Subcutaneous abdominal adipose tissue (tissue), 5 donors: ENCODE measurements around the gene ELMOD1.
"Not testable (repeated sequence)": the region's sequence is repeated elsewhere in the genome, so short reads cannot be mapped to it uniquely, and the experiment has no call there.

Experiments
- H3K27ac ChIP-seq: one replicate; pipeline ENCODE4 v1.7.0; 2013; ENCODE audit warnings: low read depth, mild to moderate bottlenecking, inconsistent platforms, low read length, moderate library complexity
- H3K27me3 ChIP-seq, 5 donors: one replicate each; pipeline ENCODE4 v1.7.0; 2013; ENCODE audit warnings: low read length in 5 of 5, inconsistent platforms in 1 of 5; ENCODE audit not compliant: control insufficient read depth in 5 of 5, insufficient read depth in 4 of 5
- H3K36me3 ChIP-seq, 5 donors: one replicate each; pipeline ENCODE4 v1.7.0; 2013; ENCODE audit warnings: low read length in 5 of 5; ENCODE audit not compliant: control insufficient read depth in 5 of 5, insufficient read depth in 5 of 5
- H3K4me1 ChIP-seq, 5 donors: one replicate each; pipeline ENCODE4 v1.7.0; 2013; ENCODE audit warnings: low read length in 5 of 5, mild to moderate bottlenecking in 3 of 5, moderate library complexity in 1 of 5; ENCODE audit not compliant: control insufficient read depth in 5 of 5, insufficient read depth in 5 of 5
- H3K4me3 ChIP-seq, 5 donors: one replicate each; pipeline ENCODE4 v1.7.0; 2013; ENCODE audit warnings: low read length in 5 of 5, low read depth in 1 of 5
- H3K9ac ChIP-seq, 5 donors: one replicate each; pipeline ENCODE4 v1.7.0; 2013; ENCODE audit warnings: low read length in 5 of 5, mild to moderate bottlenecking in 4 of 5, moderate library complexity in 3 of 5
- H3K9me3 ChIP-seq, 5 donors: one replicate each; pipeline ENCODE4 v1.7.0; 2013; ENCODE audit warnings: low read length in 5 of 5; ENCODE audit not compliant: control insufficient read depth in 5 of 5
- donor health status: healthy.
- donor health status: healthy.
- donor health status: healthy.
- donor health status: healthy.
- donor health status: healthy.

The ELMOD1 gene

DNA sequence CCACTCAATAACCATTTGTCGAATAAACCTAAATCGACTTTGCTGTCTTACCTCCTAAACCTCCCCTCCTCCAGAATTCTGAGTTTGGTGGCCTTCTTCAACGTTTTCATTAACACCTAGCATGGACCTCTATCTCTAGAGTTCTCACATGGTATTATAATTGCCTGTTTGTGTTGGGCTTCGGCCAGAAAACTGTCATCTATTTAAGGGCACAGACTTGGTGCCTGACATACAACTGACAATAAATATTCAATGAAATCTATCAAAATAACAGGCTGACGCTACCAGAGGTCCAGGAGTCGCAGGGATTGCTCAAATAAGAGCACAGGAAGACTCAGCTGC, 26.1 kb upstream of the ELMOD1 start:
- peaks cover 0 to 5% (median 0%) of the 10 kb centered on the region in 5 donors for H3K36me3 ChIP-seq
- H3K9ac ChIP-seq = peak overlapping the region; percentile 68 to 92 (median 74)
- peaks cover 3 to 22% (median 19%) of the 10 kb centered on the region in 5 donors for H3K4me1 ChIP-seq
- H3K27me3 ChIP-seq = peaks cover 0 to 4% (median 0%) of the 10 kb centered on the region in 5 donors
- H3K9me3 ChIP-seq = no peaks in the 10 kb centered on the region
- peak overlapping the region; percentile 87 to 100 (median 98) for H3K4me3 ChIP-seq
- peak overlapping the region; percentile 70 for H3K27ac ChIP-seq

DNA sequence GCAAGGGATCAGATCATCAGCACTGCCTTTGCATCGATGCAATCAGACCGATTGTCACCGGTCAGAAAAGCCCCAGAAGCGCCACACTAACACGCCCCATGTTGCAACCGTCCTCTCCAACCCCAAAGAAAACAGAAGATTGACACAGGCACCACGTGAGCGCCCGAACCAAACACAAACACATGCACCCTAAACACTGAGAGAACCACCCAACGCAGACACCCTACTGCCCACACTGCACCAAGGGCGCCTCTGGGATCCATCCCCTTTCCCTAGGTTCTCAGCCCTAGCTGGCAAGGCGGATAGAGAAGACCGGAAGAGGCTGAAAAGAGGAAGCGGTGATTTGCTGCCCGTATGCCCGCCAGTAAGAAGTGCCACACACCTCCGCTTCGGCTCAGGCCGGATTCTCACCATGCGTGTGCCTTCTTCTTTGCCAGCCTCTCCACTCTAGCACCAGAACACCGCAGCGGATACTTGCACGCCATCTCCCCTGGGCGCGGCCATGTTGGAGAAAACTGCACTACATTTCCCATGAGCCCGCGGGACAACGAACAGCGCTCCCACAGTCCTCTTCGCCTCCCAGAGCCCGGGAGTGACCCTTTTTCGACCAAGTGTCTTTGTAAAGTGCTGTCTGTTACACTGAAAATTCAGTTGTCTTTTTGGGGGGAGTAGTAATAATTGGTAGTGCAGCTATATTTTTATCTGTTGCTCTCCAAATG, 25.6 kb upstream of the ELMOD1 start, which contains the start of gene ALKBH8:
TSS of gene ALKBH8 (minus strand) at position 517 of the 719 bp plus-strand sequence. CDS start 4,842 bp downstream, outside the sequence.
- peak within 1 kb of the TSS; percentile 70 for H3K27ac ChIP-seq

DNA sequence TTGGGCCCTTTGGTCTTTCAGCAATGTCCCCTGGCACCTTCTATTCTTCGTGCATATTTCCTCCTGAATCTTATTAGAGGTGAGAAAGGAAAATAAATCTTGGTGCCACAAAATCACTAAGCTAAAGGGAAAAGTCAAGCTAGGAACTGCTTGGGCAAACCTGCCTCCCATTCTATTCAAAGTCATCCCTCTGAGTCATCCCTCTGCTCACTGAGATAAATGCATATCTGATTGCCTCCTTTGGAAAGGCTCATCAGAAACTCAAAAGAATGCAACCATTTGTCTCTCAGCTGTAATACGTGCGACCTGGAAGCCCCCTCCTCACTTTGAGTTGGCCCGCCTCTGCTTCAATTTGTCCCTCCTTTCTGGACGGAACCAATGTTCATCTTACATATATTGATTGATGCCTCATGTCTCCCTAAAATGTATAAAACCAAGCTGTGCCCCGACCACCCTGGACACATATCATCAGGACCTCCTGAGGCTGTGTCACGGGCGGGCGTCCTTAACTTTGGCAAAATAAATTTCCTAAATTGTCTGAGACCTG, 24.9 kb upstream of the ELMOD1 start:
- H3K36me3 ChIP-seq, H3K9me3 ChIP-seq, H3K27me3 ChIP-seq: not testable (repeated sequence)
- peaks cover 3 to 22% (median 19%) of the 10 kb centered on the region in 5 donors for H3K4me1 ChIP-seq
- H3K27ac ChIP-seq = peak overlapping the region; percentile 70
- peak overlapping the region; percentile 68 to 92 (median 74) for H3K9ac ChIP-seq
- peak overlapping the region; percentile 87 to 100 (median 98) for H3K4me3 ChIP-seq

More for the DNA sequence above, 25.6 kb upstream of the ELMOD1 start, which contains the start of gene ALKBH8:
- H3K9ac ChIP-seq = peak within 1 kb of the TSS; percentile 68 to 92 (median 74)
- H3K9me3 ChIP-seq = no peaks in the 10 kb centered on the region
- peaks cover 3 to 22% (median 19%) of the 10 kb centered on the region in 5 donors for H3K4me1 ChIP-seq
- peaks cover 0 to 6% (median 0%) of the 10 kb centered on the region in 5 donors for H3K27me3 ChIP-seq
- peak within 1 kb of the TSS; percentile 87 to 100 (median 98) for H3K4me3 ChIP-seq
- no peaks in the 10 kb centered on the region for H3K36me3 ChIP-seq

DNA sequence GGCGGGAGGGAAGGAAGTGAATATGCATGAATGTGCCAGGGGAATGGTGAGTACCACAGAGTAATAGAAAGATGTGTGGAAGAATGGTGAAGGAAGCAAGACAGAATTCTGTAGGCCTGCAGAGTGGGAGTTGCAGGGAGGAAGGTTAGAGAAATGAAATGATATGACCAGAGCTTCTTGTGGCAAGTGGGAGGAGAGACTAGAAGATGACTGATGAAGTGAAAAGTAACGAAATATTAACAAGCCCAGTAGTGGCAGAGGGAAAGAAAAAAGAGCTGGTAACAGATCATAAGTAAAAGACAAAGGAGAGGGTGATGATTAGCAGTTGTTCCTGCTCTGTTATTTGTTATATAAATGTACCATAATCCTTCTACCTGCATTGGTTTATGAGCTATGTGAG, 24.4 kb upstream of the ELMOD1 start:
- H3K9ac ChIP-seq = no peak overlapping the region
- peaks cover 0 to 10% (median 0%) of the 10 kb centered on the region in 5 donors for H3K27me3 ChIP-seq
- peaks cover 3 to 22% (median 19%) of the 10 kb centered on the region in 5 donors for H3K4me1 ChIP-seq
- no peak overlapping the region for H3K27ac ChIP-seq
- no peaks in the 10 kb centered on the region for H3K36me3 ChIP-seq
- no peaks in the 10 kb centered on the region for H3K9me3 ChIP-seq
- no peak overlapping the region for H3K4me3 ChIP-seq

DNA sequence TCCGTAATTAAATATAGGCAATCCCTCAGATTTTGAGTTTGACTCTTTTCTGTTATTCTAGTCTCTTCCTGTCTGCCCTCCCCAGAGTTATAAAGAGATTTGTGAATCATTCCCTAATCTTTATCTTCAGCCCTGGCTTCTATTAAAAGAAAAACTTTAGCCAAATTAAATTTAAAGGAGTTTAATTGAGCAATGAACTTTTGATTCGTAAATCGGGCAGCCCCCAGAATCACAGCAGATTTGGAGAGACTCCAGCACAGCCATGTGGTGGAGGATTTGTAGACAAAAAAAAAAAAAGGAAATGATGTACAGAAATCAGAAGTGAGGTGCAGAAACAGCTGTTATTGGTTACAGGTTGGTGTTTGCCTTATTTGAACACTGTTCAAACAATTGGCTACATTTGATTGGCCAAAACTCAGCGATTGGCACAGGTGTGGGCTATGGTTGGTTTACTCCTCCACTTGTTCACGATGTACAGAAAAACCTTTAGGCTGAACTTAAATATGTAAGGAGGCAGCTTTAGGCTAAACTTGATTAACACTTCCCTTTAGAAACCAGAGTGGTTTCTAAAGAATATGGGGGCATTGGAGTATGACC, 23.1 kb upstream of the ELMOD1 start:
- no peak overlapping the region for H3K4me3 ChIP-seq
- H3K27ac ChIP-seq = no peak overlapping the region
- H3K36me3 ChIP-seq = no peaks in the 10 kb centered on the region
- peaks cover 0 to 11% (median 0%) of the 10 kb centered on the region in 5 donors for H3K27me3 ChIP-seq
- H3K9me3 ChIP-seq = no peaks in the 10 kb centered on the region
- no peak overlapping the region for H3K9ac ChIP-seq
- H3K4me1 ChIP-seq = peaks cover 3 to 22% (median 19%) of the 10 kb centered on the region in 5 donors

DNA sequence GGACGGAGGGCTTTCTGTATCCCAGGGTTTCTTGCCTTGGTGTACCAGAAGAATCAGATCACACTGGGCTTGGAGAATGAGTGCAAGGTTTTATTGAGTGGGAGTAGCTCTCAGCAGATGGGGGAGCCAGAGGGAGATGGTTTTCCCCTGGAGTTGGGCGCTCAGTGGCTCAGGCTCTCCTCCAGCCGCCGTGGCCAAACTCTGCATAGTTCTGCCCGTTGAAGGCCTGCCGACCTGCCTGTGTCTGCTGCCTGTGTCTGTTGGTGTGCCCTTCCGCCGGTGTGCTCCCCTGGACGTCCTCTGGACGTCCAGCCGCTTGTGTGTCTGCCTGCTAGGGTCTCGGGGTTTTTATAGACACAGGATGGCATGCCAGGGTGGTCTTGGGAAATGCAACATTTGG, 20.9 kb upstream of the ELMOD1 start:
- peaks cover 0 to 8% (median 7%) of the 10 kb centered on the region in 5 donors for H3K4me1 ChIP-seq
- H3K27ac ChIP-seq = no peak overlapping the region
- H3K9me3 ChIP-seq = no peaks in the 10 kb centered on the region
- H3K4me3 ChIP-seq = no peak overlapping the region
- H3K9ac ChIP-seq = no peak overlapping the region
- no peaks in the 10 kb centered on the region for H3K36me3 ChIP-seq
- H3K27me3 ChIP-seq = peaks cover 0 to 11% (median 0%) of the 10 kb centered on the region in 5 donors

DNA sequence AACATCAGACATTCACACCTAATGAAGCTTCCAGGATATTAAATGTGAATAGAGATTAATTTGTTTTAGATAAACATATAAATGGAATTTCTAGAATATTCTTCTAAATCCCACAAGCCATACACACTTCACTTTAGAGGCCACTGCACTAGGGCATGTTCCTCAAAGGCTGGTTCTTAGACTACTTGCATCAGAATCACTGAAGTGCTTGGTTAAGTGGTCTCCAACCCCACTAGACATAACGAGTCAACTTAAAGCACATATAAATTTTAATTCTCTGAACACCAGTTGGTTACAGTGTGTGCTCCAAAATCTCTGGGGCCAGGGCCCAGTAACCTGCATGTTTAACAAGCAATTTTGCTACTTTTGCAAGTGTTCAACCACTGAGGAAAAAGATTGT, 17.5 kb upstream of the ELMOD1 start:
- Histone ChIP-seq H3K27ac (no peak overlapping the region), H3K36me3 (no peaks in the 10 kb centered on the region), H3K4me3 (no peak overlapping the region), H3K9ac (no peak overlapping the region), H3K9me3 (no peaks in the 10 kb centered on the region), H3K27me3 (peaks cover 0 to 11% (median 0%) of the 10 kb centered on the region in 5 donors), H3K4me1 (no peaks in the 10 kb centered on the region)

DNA sequence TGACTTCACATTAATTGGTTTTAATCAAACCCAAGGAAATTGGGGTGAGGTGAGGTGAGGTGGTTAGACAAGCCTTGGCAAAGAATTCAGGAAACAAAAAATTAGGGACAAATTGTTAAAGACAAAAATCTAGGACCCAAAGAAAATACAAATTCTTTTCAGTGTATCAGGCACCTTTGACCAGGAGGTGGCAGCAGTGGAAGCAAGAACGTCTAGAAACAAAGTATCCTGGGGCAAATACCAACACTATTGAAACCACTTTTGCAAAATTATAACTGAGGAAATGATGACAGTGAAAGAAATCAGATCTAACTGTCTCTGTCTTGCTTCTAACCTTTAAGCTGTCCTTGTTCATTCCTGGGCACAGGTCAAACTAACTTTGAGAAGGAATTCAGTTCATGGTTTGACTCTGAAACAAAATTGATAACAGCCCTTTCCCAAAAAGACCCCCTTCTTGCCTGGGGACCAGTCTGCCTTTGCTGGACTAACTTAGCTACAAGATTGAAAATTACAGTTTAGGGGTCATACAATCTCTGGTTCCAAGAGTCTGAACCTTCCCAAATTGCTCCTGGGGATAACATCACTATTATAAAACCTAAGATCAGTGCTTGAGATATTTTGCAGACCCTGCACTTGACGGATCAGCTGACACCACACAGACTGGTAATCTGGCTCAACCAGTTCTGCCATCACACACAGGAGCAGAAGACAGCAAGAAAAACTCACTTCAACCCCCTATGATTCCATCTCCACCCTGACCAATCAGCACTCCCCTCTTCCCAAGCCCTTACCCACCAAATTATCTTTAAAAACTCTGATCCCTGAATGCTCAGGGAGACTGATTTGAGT, 14.2 kb upstream of the ELMOD1 start:
- not testable (repeated sequence) for H3K27me3 ChIP-seq, H3K4me3 ChIP-seq, H3K9me3 ChIP-seq, H3K36me3 ChIP-seq, H3K27ac ChIP-seq, H3K4me1 ChIP-seq, H3K9ac ChIP-seq

DNA sequence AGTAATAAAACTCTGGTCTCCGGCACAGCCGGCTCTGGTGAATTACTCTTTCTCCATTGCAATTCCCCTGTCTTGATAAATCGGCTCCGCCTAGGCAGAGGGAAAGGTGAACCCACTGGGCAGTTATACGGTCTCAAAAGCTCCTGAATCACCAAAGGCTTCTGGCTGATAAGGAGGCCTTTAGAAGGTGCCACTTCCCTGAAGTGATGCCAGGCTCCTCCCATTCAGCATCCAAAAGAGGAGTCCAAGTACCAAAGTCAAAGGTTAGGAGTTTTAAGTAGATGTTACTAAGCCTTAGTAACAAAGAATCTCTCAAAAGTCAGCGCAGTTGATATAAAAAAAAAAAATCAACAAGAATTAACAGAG, 13.6 kb upstream of the ELMOD1 start:
- H3K4me1 ChIP-seq = no peaks in the 10 kb centered on the region

More for the DNA sequence above, 13.6 kb upstream of the ELMOD1 start:
- Histone ChIP-seq H3K36me3 (no peaks in the 10 kb centered on the region), H3K27ac (no peak overlapping the region), H3K4me3 (no peak overlapping the region), H3K27me3 (no peaks in the 10 kb centered on the region), H3K9me3 (no peaks in the 10 kb centered on the region), H3K9ac (no peak overlapping the region)
